IMR-90 (cell line): ENCODE data around the gene NPB. TPM values are rescaled to one million over a fixed set of nuclear protein-coding genes. Genes with fewer than 3 reads are reported as not detected.

ENCODE experiments used
- ATAC-seq: fragments of 200-7000 bp; cut with Tn5 transposase; 2 replicates; pipeline ENCODE4 v1.9.1; 2020; ENCODE audit warnings: low read depth, mild to moderate bottlenecking, moderate library complexity
- BruUV-seq: library from RNA; stranded (reverse); fragments of 400-500 nt; replicated peaks from 2 replicates; lab custom pipeline; 2021; lab: Mats Ljungman, UMichigan
- CTCF ChIA-PET: fragments of 300-600 bp; formaldehyde crosslinking; extraction: SDS; loops from one replicate; lab custom pipeline; 2021; ENCODE audit warnings: antibody characterized with exemption; lab: Yijun Ruan, JAX
- POLR2A ChIA-PET: fragments of 300-600 bp; sonication (Branson Sonifier 250); formaldehyde crosslinking; loops from one replicate; lab custom pipeline; 2022; ENCODE audit warnings: antibody characterized with exemption; ENCODE audit not compliant: unreplicated experiment; lab: Charles Lee
- DNase-seq: peaks from one replicate; pipeline ENCODE4 v3.0.0; 2013
- H2AFZ ChIP-seq: replicated peaks from 2 replicates; pipeline ENCODE3; 2013; ENCODE audit warnings: low read length, mild to moderate bottlenecking; ENCODE audit not compliant: poor library complexity
- H2AK5ac ChIP-seq: 2 replicates; pipeline ENCODE4 v1.6.1; 2013; ENCODE audit warnings: low read depth, low read length, inconsistent platforms
- H2AK9ac ChIP-seq: replicated peaks from 2 replicates; pipeline ENCODE3; 2013; ENCODE audit warnings: mild to moderate bottlenecking, low read depth, low read length, moderate library complexity; ENCODE audit not compliant: poor library complexity
- H2BK120ac ChIP-seq: 2 replicates; pipeline ENCODE4 v1.6.1; 2013; ENCODE audit warnings: low read depth, low read length, inconsistent platforms
- H2BK15ac ChIP-seq: 3 replicates; pipeline ENCODE4 v1.6.1; 2013; ENCODE audit warnings: low read depth, low read length, inconsistent platforms
- H2BK20ac ChIP-seq: 2 replicates; pipeline ENCODE4 v1.6.1; 2013; ENCODE audit warnings: low read depth, mild to moderate bottlenecking, inconsistent platforms, low read length, moderate library complexity
- H2BK5ac ChIP-seq: 2 replicates; pipeline ENCODE4 v1.6.1; 2013; ENCODE audit warnings: mild to moderate bottlenecking, low read depth, low read length, inconsistent platforms; ENCODE audit not compliant: poor library complexity, severe bottlenecking
- H3K14ac ChIP-seq: replicated peaks from 2 replicates; pipeline ENCODE4 v1.6.1; 2013; ENCODE audit warnings: low read depth, low read length, inconsistent platforms
- H3K18ac ChIP-seq: 2 replicates; pipeline ENCODE4 v1.6.1; 2013; ENCODE audit warnings: low read depth, low read length, control low read depth
- H3K23ac ChIP-seq: 2 replicates; pipeline ENCODE4 v1.6.1; 2013; ENCODE audit warnings: low read depth, low read length, inconsistent platforms
- H3K27ac ChIP-seq: 2 replicates; pipeline ENCODE4 v1.5.1; 2013; ENCODE audit warnings: mild to moderate bottlenecking, control low read depth, low read length; ENCODE audit not compliant: insufficient read depth
- H3K27me3 ChIP-seq: 2 replicates; pipeline ENCODE4 v1.6.1; 2013; ENCODE audit warnings: low read length; ENCODE audit not compliant: control insufficient read depth, insufficient read depth
- H3K36me3 ChIP-seq: 2 replicates; pipeline ENCODE4 v1.6.1; 2013; ENCODE audit warnings: low read length, mixed read lengths; ENCODE audit not compliant: control insufficient read depth, insufficient read depth
- H3K4ac ChIP-seq: 2 replicates; pipeline ENCODE4 v1.6.1; 2013; ENCODE audit warnings: low read depth, low read length, inconsistent platforms
- H3K4me1 ChIP-seq: 2 replicates; pipeline ENCODE4 v1.6.1; 2013; ENCODE audit warnings: low read length, mixed read lengths; ENCODE audit not compliant: control insufficient read depth, insufficient read depth
- H3K4me2 ChIP-seq: 2 replicates; pipeline ENCODE4 v1.6.1; 2013; ENCODE audit warnings: low read depth, mild to moderate bottlenecking, control low read depth, low read length, moderate library complexity
- H3K4me3 ChIP-seq: 2 replicates; pipeline ENCODE4 v1.5.1; 2013; ENCODE audit warnings: low read depth, mild to moderate bottlenecking, control low read depth, low read length, moderate library complexity; ENCODE audit not compliant: insufficient read depth
- H3K56ac ChIP-seq: 2 replicates; pipeline ENCODE4 v1.6.1; 2013; ENCODE audit warnings: low read length, inconsistent platforms; ENCODE audit not compliant: insufficient read depth; ENCODE audit errors: extremely low read depth
- H3K79me1 ChIP-seq, 2 experiments: 2 replicates each; pipeline ENCODE4 v1.6.1; 2013; ENCODE audit warnings: low read length in 2 of 2, inconsistent platforms in 1 of 2, low read depth in 1 of 2
- H3K9ac ChIP-seq: 2 replicates; pipeline ENCODE4 v1.6.1; 2013; ENCODE audit warnings: low read depth, low read length, control low read depth
- H3K9me1 ChIP-seq: 2 replicates; pipeline ENCODE4 v1.6.1; 2013; ENCODE audit warnings: low read length, inconsistent platforms; ENCODE audit not compliant: insufficient read depth
- H3K9me3 ChIP-seq: 2 replicates; pipeline ENCODE4 v1.6.1; 2013; ENCODE audit warnings: low read length; ENCODE audit not compliant: control insufficient read depth, insufficient read depth
- H4K20me1 ChIP-seq: 2 replicates; pipeline ENCODE4 v1.6.1; 2013; ENCODE audit warnings: low read length, inconsistent platforms; ENCODE audit not compliant: insufficient read depth
- H4K5ac ChIP-seq: 2 replicates; pipeline ENCODE4 v1.6.1; 2013; ENCODE audit warnings: mild to moderate bottlenecking, low read depth, low read length, control low read depth
- H4K8ac ChIP-seq, 2 experiments: 2 replicates each; pipeline ENCODE4 v1.6.1; 2013; ENCODE audit warnings: low read depth in 2 of 2, low read length in 2 of 2, control low read depth in 1 of 2, inconsistent platforms in 1 of 2
- H4K91ac ChIP-seq: 2 replicates; pipeline ENCODE4 v1.6.1; 2013; ENCODE audit warnings: low read depth, low read length, inconsistent platforms; ENCODE audit not compliant: insufficient read depth
- CEBPB ChIP-seq: IDR thresholded peaks from 2 replicates; pipeline ENCODE4 v1.6.1; 2012; ENCODE audit warnings: low read depth, low read length, improper control_type of control experiment
- CHD1 ChIP-seq: IDR thresholded peaks from 2 replicates; pipeline ENCODE4 v1.6.1; 2012; ENCODE audit warnings: low read depth, low read length, improper control_type of control experiment
- CTCF ChIP-seq: conservative IDR thresholded peaks from 2 replicates; pipeline ENCODE4 v1.5.1; 2012; ENCODE audit warnings: mild to moderate bottlenecking, low read depth, low read length, improper control_type of control experiment
- ELK1 ChIP-seq: fragments of 150-350 bp; IDR thresholded peaks from 2 replicates; pipeline ENCODE4 v1.6.1; 2016; ENCODE audit warnings: low read depth, mild to moderate bottlenecking, low read length, moderate library complexity, borderline replicate concordance
- FOS ChIP-seq: fragments of 150-350 bp; IDR thresholded peaks from 2 replicates; pipeline ENCODE4 v1.6.1; 2016; ENCODE audit warnings: low read depth, low read length
- MAFK ChIP-seq: IDR thresholded peaks from 2 replicates; pipeline ENCODE4 v1.6.1; 2012; ENCODE audit warnings: low read depth, low read length, improper control_type of control experiment
- MAZ ChIP-seq: IDR thresholded peaks from 2 replicates; pipeline ENCODE4 v1.6.1; 2012; ENCODE audit warnings: low read depth, mild to moderate bottlenecking, low read length, improper control_type of control experiment, moderate library complexity, borderline replicate concordance
- MXI1 ChIP-seq: IDR thresholded peaks from 2 replicates; pipeline ENCODE4 v1.6.1; 2012; ENCODE audit warnings: low read depth, mild to moderate bottlenecking, low read length, moderate library complexity, borderline replicate concordance
- NFE2L2 ChIP-seq: fragments of 150-350 bp; IDR thresholded peaks from 2 replicates; pipeline ENCODE4 v1.6.1; 2016; ENCODE audit warnings: low read depth, mild to moderate bottlenecking, low read length
- POLR2A ChIP-seq: IDR thresholded peaks from 2 replicates; pipeline ENCODE4 v1.6.1; 2012; ENCODE audit warnings: mild to moderate bottlenecking, low read depth, low read length
- RAD21 ChIP-seq: IDR thresholded peaks from 2 replicates; pipeline ENCODE4 v1.6.1; 2012; ENCODE audit warnings: low read length, improper control_type of control experiment
- USF2 ChIP-seq: fragments of 150-350 bp; IDR thresholded peaks from 2 replicates; pipeline ENCODE4 v1.6.1; 2017; ENCODE audit warnings: mild to moderate bottlenecking, antibody characterized with exemption, low read length, low read depth
- WGBS, 2 experiments: methylation state at CpG; one replicate each; pipeline versions ENCODE4 v1.1.5 to v1.1.7; 2013; ENCODE audit warnings: missing lambda C conversion rate in 2 of 2; ENCODE audit not compliant: insufficient read length in 1 of 2; ENCODE audit errors: extremely low coverage in 2 of 2; 5-methylcytosine and 5-hydroxymethylcytosine counted together
- dilution Hi-C: fragments of 300-500 bp; cut with HindIII; formaldehyde crosslinking; loops from one replicate; pipeline ENCODE4 v1.14.3; 2018; ENCODE audit warnings: low sequenced_read_pairs; ENCODE audit not compliant: unreplicated experiment
- in situ Hi-C: fragments of 300-500 bp; cut with MboI; formaldehyde crosslinking; loops from 3 replicates; pipeline ENCODE4 v1.14.3; 2019; ENCODE audit warnings: low sequenced_read_pairs, inconsistent platforms, mixed read lengths
- intact Hi-C: fragments of 100-400 bp; cut with micrococcal nuclease; formaldehyde crosslinking; loops from 2 replicates; pipeline ENCODE4 v1.10.0; 2022
- polyA plus RNA-seq, 3 experiments: library from polyadenylated mRNA; depleted of rRNA; stranded (reverse); fragments of >200 nt; gene quantifications; 2 replicates each; pipeline ENCODE4 v1.2.3, GENCODE V29; 2012; ENCODE audit warnings: low replicate concordance in 1 of 3
- total RNA-seq: library from RNA; depleted of rRNA; stranded (reverse); fragments of >200 nt; gene quantifications from 2 replicates; pipeline ENCODE4 v1.2.3, GENCODE V29; 2012

The NPB gene
- total and polyA plus RNA-seq, 2 of the 4 experiments (the other 2 are of a cell fraction), result 0.51 TPM; not detected in 1

- Histone ChIP-seq H3K9me3 (no peaks in the 10 kb centered on the region), H3K23ac (no peak overlapping the region), H3K4me3 (no peak overlapping the region), H4K20me1 (peaks cover 17% of the 10 kb centered on the region), H2BK120ac (no peak overlapping the region), H2BK20ac (no peak overlapping the region), H4K91ac (no peak overlapping the region), H3K9ac (no peak overlapping the region), H2AFZ (no peak overlapping the region), H3K79me1 (peaks cover 13 to 42% of the 10 kb centered on the region in 2 experiments), H2AK9ac (no peak overlapping the region), H3K36me3 (peaks cover 27% of the 10 kb centered on the region; the same call in 1 of the 2 replicates), H3K18ac (no peak overlapping the region), H3K4ac (no peak overlapping the region), H4K5ac (no peak overlapping the region), H3K14ac (no peak overlapping the region), H3K9me1 (peaks cover 9% of the 10 kb centered on the region), H3K27ac (no peak overlapping the region), H2AK5ac (no peak overlapping the region), H3K4me1 (peaks cover 9% of the 10 kb centered on the region), H2BK5ac (no peak overlapping the region), H4K8ac (no peak overlapping the region), H3K56ac (no peak overlapping the region), H3K27me3 (no peaks in the 10 kb centered on the region), H2BK15ac (no peak overlapping the region), H3K4me2 (no peak overlapping the region)
- no peak for DNase-seq
- CTCF ChIA-PET, result no interaction called here
- no TSS peak for BruUV-seq
- dilution Hi-C loops (no loop called here), intact Hi-C loops (no loop called here), in situ Hi-C loops (no loop called here)
- POLR2A ChIA-PET, result no interaction called here
- TF ChIP-seq USF2, result no peak
- TF ChIP-seq MAFK, result no peak
- TF ChIP-seq CHD1, result no peak
- TF ChIP-seq CEBPB, result no peak
- TF ChIP-seq POLR2A, result no peak
- TF ChIP-seq MAZ, result no peak
- TF ChIP-seq MXI1, result no peak
- no peak for TF ChIP-seq RAD21
- TF ChIP-seq CTCF, result no peak
- no peak for TF ChIP-seq NFE2L2
- TF ChIP-seq FOS, result no peak
- TF ChIP-seq ELK1, result no peak
- WGBS, 2 experiments, result 84% methylated on average over 11 of the region's 13 CpGs; no CpG with 5 or more reads in 1 of the 2 experiments
- no peak for ATAC-seq
These were observed 29.1 kb downstream of the NPB start for GRCh38 chr17:81931189-81931556.
